ENCODE data around the gene PRMT3. TPM values are rescaled to one million over a fixed set of nuclear protein-coding genes. Genes with fewer than 3 reads are reported as not detected.
A peak's percentile ranks its signal among the peaks of the same experiment; 100 is the strongest.

PRMT3 gene
- 10 to 100 TPM in 3 of 4 donors, 1 to 10 TPM in 1; 4.4 to 29.4 (median 15.7) TPM for total RNA-seq

GRCh38 chr11:20387261-20388095 lies at the start of gene PRMT3:
TSS of gene PRMT3 (plus strand) at chr11:20387716. CDS start at chr11:20387747, 31 bp downstream.
- H3K27me3 ChIP-seq = no peaks in the 10 kb centered on the region
- intact Hi-C loops (cut with DNase I; ENCODE audit: low total_unique reads) = no loop called here
- H3K4me3 ChIP-seq = peak within 1 kb of the TSS; percentile 85 to 92
- H3K27ac ChIP-seq = peak within 1 kb of the TSS; percentile 92 to 93
- peak; percentile 93 to 97 for DNase-seq
- H3K36me3 ChIP-seq = no peaks in the 10 kb centered on the region
- peaks cover 0 to 5% of the 10 kb centered on the region in 2 donors for H3K4me1 ChIP-seq
- no peaks in the 10 kb centered on the region for H3K9me3 ChIP-seq
- TF ChIP-seq POLR2A (IDR thresholded peaks at IDR 0.05) = peak; percentile 80 to 88
- TF ChIP-seq, protein P1, sequence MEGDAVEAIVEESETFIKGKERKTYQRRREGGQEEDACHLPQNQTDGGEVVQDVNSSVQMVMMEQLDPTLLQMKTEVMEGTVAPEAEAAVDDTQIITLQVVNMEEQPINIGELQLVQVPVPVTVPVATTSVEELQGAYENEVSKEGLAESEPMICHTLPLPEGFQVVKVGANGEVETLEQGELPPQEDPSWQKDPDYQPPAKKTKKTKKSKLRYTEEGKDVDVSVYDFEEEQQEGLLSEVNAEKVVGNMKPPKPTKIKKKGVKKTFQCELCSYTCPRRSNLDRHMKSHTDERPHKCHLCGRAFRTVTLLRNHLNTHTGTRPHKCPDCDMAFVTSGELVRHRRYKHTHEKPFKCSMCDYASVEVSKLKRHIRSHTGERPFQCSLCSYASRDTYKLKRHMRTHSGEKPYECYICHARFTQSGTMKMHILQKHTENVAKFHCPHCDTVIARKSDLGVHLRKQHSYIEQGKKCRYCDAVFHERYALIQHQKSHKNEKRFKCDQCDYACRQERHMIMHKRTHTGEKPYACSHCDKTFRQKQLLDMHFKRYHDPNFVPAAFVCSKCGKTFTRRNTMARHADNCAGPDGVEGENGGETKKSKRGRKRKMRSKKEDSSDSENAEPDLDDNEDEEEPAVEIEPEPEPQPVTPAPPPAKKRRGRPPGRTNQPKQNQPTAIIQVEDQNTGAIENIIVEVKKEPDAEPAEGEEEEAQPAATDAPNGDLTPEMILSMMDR (IDR thresholded peaks at IDR 0.05) = peak in 3 of 4 experiments; percentile 95 to 99 (median 98)

- Histone ChIP-seq H3K27ac (no peak overlapping the region), H3K4me1 (no peaks in the 10 kb centered on the region), H3K36me3 (no peaks in the 10 kb centered on the region), H3K4me3 (no peak overlapping the region), H3K27me3 (no peaks in the 10 kb centered on the region), H3K9me3 (no peaks in the 10 kb centered on the region)
- intact Hi-C loops (cut with DNase I; ENCODE audit: low total_unique reads) = no loop called here
- TF ChIP-seq POLR2A (IDR thresholded peaks at IDR 0.05) = no peak
- TF ChIP-seq, protein P1 (IDR thresholded peaks at IDR 0.05) = no peak
- no peak for DNase-seq
Observed at GRCh38 chr11:20342347-20343141, 45.0 kb upstream of the PRMT3 start.

DNA sequence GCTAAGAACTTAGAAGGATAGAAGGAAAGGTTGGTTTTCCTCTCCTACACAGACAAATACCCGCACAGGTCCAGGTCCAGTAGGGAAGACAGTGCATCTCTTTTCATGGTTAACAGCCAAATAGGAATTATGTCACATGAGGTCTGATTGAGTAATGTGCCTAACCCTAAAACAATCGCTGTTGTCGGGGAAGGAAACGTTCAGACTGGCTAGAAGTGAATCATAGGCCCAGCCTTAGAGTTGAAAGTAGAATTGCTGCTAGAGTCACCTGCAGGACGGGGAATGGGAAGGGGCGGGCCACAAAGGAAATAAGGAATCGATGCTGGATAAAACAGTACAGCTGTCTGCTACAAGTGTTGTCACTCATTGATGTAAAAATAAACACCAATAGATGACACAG lies 36.4 kb upstream of the PRMT3 start:
- Histone ChIP-seq H3K36me3 (no peaks in the 10 kb centered on the region), H3K9me3 (no peaks in the 10 kb centered on the region), H3K4me1 (no peaks in the 10 kb centered on the region), H3K27ac (no peak overlapping the region), H3K27me3 (peaks cover 0 to 3% of the 10 kb centered on the region in 2 donors), H3K4me3 (no peak overlapping the region)
- DNase-seq = no peak
- intact Hi-C loops (cut with DNase I; ENCODE audit: low total_unique reads) = no loop called here
- TF ChIP-seq, protein P1 (IDR thresholded peaks at IDR 0.05) = no peak
- TF ChIP-seq POLR2A (IDR thresholded peaks at IDR 0.05) = no peak

DNA sequence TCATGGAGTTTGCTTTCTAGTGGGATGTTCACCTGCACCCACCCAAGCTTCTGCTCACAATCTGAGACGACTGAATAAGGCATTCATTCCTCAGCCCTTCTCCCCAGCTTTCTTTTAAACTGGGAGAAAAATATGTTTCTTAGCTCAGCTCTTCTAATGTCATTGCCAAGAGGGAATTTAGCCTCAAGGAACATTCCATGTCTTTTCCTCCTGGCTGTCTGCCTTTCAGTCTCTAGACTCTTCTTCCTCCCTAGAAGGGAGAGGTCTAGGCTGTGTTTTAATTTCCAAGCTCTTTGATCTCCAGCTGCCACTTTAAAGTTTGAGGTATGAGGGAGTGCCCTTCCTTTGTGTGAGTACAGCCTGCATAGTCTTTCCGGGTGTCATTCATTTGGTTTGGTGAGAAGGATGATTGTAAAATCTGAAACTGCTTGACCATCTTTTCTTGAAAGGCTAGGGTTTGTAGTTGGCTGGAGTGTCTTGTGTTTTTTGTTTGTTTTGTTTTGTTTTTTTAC lies 35.7 kb upstream of the PRMT3 start:
- DNase-seq = no peak
- Histone ChIP-seq H3K9me3 (no peaks in the 10 kb centered on the region), H3K36me3 (no peaks in the 10 kb centered on the region), H3K4me3 (no peak overlapping the region), H3K27ac (no peak overlapping the region), H3K4me1 (no peaks in the 10 kb centered on the region), H3K27me3 (peaks cover 0 to 3% of the 10 kb centered on the region in 2 donors)
- intact Hi-C loops (cut with DNase I; ENCODE audit: low total_unique reads) = no loop called here
- TF ChIP-seq, protein P1 (IDR thresholded peaks at IDR 0.05) = no peak
- TF ChIP-seq POLR2A (IDR thresholded peaks at IDR 0.05) = no peak
